GM23338 (cell line): Measurements from ENCODE around the gene CST11. TPM values are rescaled to one million over a fixed set of nuclear protein-coding genes. Genes with fewer than 3 reads are reported as not detected.

Source experiments
- ATAC-seq: fragments of 200-7000 bp; cut with Tn5 transposase; 3 replicates; pipeline ENCODE4 v1.9.1; 2020
- DNase-seq: peaks from one replicate; pipeline ENCODE4 v3.0.0-alpha.2; 2015; ENCODE audit warnings: low spot score
- H2AFZ ChIP-seq: fragments of 200-600 bp; sonication (generic); 2 replicates; pipeline ENCODE4 v1.8.0; 2016; ENCODE audit warnings: antibody characterized with exemption, mild to moderate bottlenecking, moderate library complexity
- H3F3A ChIP-seq: fragments of 200-600 bp; sonication (generic); replicated peaks from 2 replicates; pipeline ENCODE4 v1.8.0; 2017; ENCODE audit warnings: antibody characterized with exemption, mixed run types, low read depth
- H3K27ac ChIP-seq: fragments of 200-600 bp; sonication (generic); 2 replicates; pipeline ENCODE4 v1.6.1; 2016; ENCODE audit warnings: low read depth
- H3K27me3 ChIP-seq: fragments of 200-600 bp; sonication (generic); 2 replicates; pipeline ENCODE4 v1.8.0; 2016; ENCODE audit warnings: mild to moderate bottlenecking, mixed run types, moderate library complexity; ENCODE audit not compliant: insufficient read depth
- H3K36me3 ChIP-seq: fragments of 200-600 bp; sonication (generic); 2 replicates; pipeline ENCODE4 v1.8.0; 2016; ENCODE audit warnings: mild to moderate bottlenecking; ENCODE audit not compliant: insufficient read depth
- H3K4me1 ChIP-seq: fragments of 200-600 bp; sonication (generic); 2 replicates; pipeline ENCODE4 v1.8.0; 2016; ENCODE audit warnings: mild to moderate bottlenecking, moderate library complexity; ENCODE audit not compliant: insufficient read depth
- H3K4me2 ChIP-seq: fragments of 200-600 bp; sonication (generic); 2 replicates; pipeline ENCODE4 v1.7.1; 2017; ENCODE audit warnings: mixed run types
- H3K4me3 ChIP-seq: fragments of 200-600 bp; sonication (generic); 2 replicates; pipeline ENCODE4 v1.6.1; 2016; ENCODE audit warnings: mixed run types
- H3K79me2 ChIP-seq: fragments of 200-600 bp; sonication (generic); replicated peaks from 2 replicates; pipeline ENCODE4 v1.8.0; 2017; ENCODE audit warnings: mild to moderate bottlenecking; ENCODE audit not compliant: insufficient read depth
- H3K9me2 ChIP-seq: fragments of 200-600 bp; sonication (generic); 2 replicates; pipeline ENCODE4 v1.8.0; 2017; ENCODE audit not compliant: insufficient read depth
- H4K20me1 ChIP-seq: fragments of 200-600 bp; sonication (generic); replicated peaks from 2 replicates; pipeline ENCODE4 v1.8.0; 2017; ENCODE audit warnings: mild to moderate bottlenecking; ENCODE audit not compliant: insufficient read depth
- H3K27ac Mint-ChIP-seq: 2 replicates; pipeline ENCODE4 v1.8.0; 2020; ENCODE audit warnings: inconsistent platforms, mild to moderate bottlenecking, moderate library complexity, mixed read lengths
- H3K27me3 Mint-ChIP-seq: 3 replicates; pipeline ENCODE4 v1.8.0; 2022; ENCODE audit warnings: low read depth, mild to moderate bottlenecking, moderate library complexity, mixed read lengths, inconsistent platforms; ENCODE audit not compliant: insufficient read depth, poor library complexity
- H3K36me3 Mint-ChIP-seq: 3 replicates; pipeline ENCODE4 v1.8.0; 2021; ENCODE audit warnings: low read depth, mild to moderate bottlenecking, inconsistent platforms, moderate library complexity, mixed read lengths
- H3K4me1 Mint-ChIP-seq: 3 replicates; pipeline ENCODE4 v1.8.0; 2020; ENCODE audit warnings: mild to moderate bottlenecking, inconsistent platforms, mixed read lengths
- H3K4me3 Mint-ChIP-seq: 3 replicates; pipeline ENCODE4 v1.8.0; 2021; ENCODE audit warnings: moderate library complexity, mild to moderate bottlenecking, inconsistent platforms, mixed read lengths
- H3K9me3 Mint-ChIP-seq: 3 replicates; pipeline ENCODE4 v1.8.0; 2020; ENCODE audit warnings: moderate library complexity, mild to moderate bottlenecking, inconsistent platforms, mixed read lengths
- CREB1 ChIP-seq: fragments of 250-450 bp; sonication (Bioruptor Pico); IDR thresholded peaks from 2 replicates; pipeline ENCODE4 v1.5.0; 2020; ENCODE audit warnings: low read depth, mild to moderate bottlenecking, moderate library complexity
- EZH2 ChIP-seq: fragments of 200-600 bp; sonication (generic); IDR thresholded peaks from one replicate; pipeline ENCODE4 v1.8.0; 2017; ENCODE audit warnings: antibody characterized with exemption, mild to moderate bottlenecking, low read depth; ENCODE audit not compliant: unreplicated experiment
- EZH2phosphoT487 ChIP-seq: fragments of 200-600 bp; sonication (generic); IDR thresholded peaks from one replicate; pipeline ENCODE4 v1.8.1; 2018; ENCODE audit warnings: antibody characterized with exemption; ENCODE audit not compliant: unreplicated experiment
- JUNB ChIP-seq: IDR thresholded peaks from one replicate; pipeline ENCODE4 v1.6.1; 2016; ENCODE audit warnings: antibody characterized with exemption; ENCODE audit not compliant: unreplicated experiment
- NANOG ChIP-seq: IDR thresholded peaks from 2 replicates; pipeline ENCODE4 v1.6.1; 2016; ENCODE audit warnings: antibody characterized with exemption, borderline replicate concordance
- POLR2AphosphoS5 ChIP-seq: IDR thresholded peaks from 2 replicates; pipeline ENCODE4 v1.6.1; 2016; ENCODE audit warnings: antibody characterized with exemption, low read depth
- STAT1 ChIP-seq: IDR thresholded peaks from one replicate; pipeline ENCODE4 v1.6.1; 2016; ENCODE audit warnings: antibody characterized with exemption; ENCODE audit not compliant: unreplicated experiment
- ZNF114 ChIP-seq: fragments of 250-450 bp; sonication (Bioruptor Pico); IDR thresholded peaks from 2 replicates; pipeline ENCODE4 v1.5.0; 2020; ENCODE audit warnings: mild to moderate bottlenecking, moderate library complexity
- ZNF331 ChIP-seq: fragments of 250-450 bp; sonication (Bioruptor Pico); IDR thresholded peaks from 2 replicates; pipeline ENCODE4 v1.5.0; 2020; ENCODE audit warnings: low read depth, mild to moderate bottlenecking, moderate library complexity
- polyA plus RNA-seq: library from polyadenylated mRNA; unstranded; fragments of >200 nt; fragmentation: Nextera tagmentation; extraction: Ambion mirVana; gene quantifications from 2 replicates; pipeline ENCODE4 v1.2.1, GENCODE V29; 2016
- total RNA-seq: library from RNA; depleted of rRNA; stranded (reverse); fragments of >200 nt; shearing (Covaris generic); gene quantifications from 2 replicates; pipeline ENCODE4 v1.2.3, GENCODE V29; 2014
- TF ChIP-seq, protein P1 (sequence below): IDR thresholded peaks from 2 replicates; pipeline ENCODE4 v1.6.1; 2016; ENCODE audit warnings: antibody characterized with exemption
- TF ChIP-seq, protein P2 (sequence below): IDR thresholded peaks from one replicate; pipeline ENCODE4 v1.6.1; 2018; ENCODE audit warnings: antibody characterized with exemption; ENCODE audit not compliant: unreplicated experiment
- TF ChIP-seq, protein P3 (sequence below), 2 experiments: fragments of 200-600 bp in 1 of 2; sonication (generic) in 1 of 2; conservative IDR thresholded peaks; 2 replicates each; pipeline versions ENCODE4 v1.5.1 to v1.6.1; 2016 to 2017; ENCODE audit warnings: antibody characterized with exemption in 2 of 2, low read depth in 2 of 2, mild to moderate bottlenecking in 2 of 2, moderate library complexity in 1 of 2
- TF ChIP-seq, protein P4 (sequence below): fragments of 250-450 bp; sonication (Bioruptor Pico); IDR thresholded peaks from 2 replicates; pipeline ENCODE4 v1.5.0; 2020; ENCODE audit warnings: mild to moderate bottlenecking, moderate library complexity

The CST11 gene
- total and polyA plus RNA-seq, 2 experiments from 2014 or later, result not detected

DNA sequence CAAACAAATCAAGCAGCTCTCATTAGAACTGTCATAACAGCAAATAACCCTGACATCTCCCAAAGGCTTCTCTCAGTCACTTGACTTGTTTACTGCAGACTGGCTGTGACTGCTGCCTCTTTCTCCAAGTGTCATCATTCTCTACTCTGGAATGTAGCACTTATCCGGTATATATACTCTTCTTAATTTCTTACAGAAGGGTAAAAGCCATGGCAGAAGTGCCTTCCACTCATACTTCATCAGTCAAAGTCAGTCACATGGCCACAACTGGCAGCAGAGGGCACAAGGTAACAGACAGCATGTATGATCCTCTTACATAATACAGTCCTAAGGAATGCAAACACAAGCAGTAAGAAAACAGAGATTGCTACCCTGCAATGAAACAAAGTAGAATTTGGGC is 40.6 kb downstream of the CST11 start:
- peaks cover 13% of the 10 kb centered on the region; the same call in 2 of the 3 replicates for H3K4me1 Mint-ChIP-seq
- Histone ChIP-seq H4K20me1 (peaks cover 44% of the 10 kb centered on the region), H2AFZ (no peak overlapping the region)

More for the DNA sequence above, 40.6 kb downstream of the CST11 start:
- Histone ChIP-seq H3K4me1 (peaks cover 17% of the 10 kb centered on the region), H3K79me2 (peaks cover 100% of the 10 kb centered on the region), H3F3A (no peaks in the 10 kb centered on the region), H3K9me2 (no peaks in the 10 kb centered on the region), H3K4me2 (no peak overlapping the region), H3K4me3 (no peak overlapping the region), H3K36me3 (no peaks in the 10 kb centered on the region), H3K27me3 (no peaks in the 10 kb centered on the region), H3K27ac (no peak overlapping the region)
- no peak overlapping the region for H3K4me3 Mint-ChIP-seq
- H3K9me3 Mint-ChIP-seq, result no peaks in the 10 kb centered on the region
- DNase-seq (no peak), ATAC-seq (no peak)
- H3K27me3 Mint-ChIP-seq, result no peaks in the 10 kb centered on the region
- H3K36me3 Mint-ChIP-seq, result no peaks in the 10 kb centered on the region
- H3K27ac Mint-ChIP-seq, result no peak overlapping the region
- TF ChIP-seq, protein P1, sequence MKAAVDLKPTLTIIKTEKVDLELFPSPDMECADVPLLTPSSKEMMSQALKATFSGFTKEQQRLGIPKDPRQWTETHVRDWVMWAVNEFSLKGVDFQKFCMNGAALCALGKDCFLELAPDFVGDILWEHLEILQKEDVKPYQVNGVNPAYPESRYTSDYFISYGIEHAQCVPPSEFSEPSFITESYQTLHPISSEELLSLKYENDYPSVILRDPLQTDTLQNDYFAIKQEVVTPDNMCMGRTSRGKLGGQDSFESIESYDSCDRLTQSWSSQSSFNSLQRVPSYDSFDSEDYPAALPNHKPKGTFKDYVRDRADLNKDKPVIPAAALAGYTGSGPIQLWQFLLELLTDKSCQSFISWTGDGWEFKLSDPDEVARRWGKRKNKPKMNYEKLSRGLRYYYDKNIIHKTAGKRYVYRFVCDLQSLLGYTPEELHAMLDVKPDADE, result no peak
- TF ChIP-seq EZH2phosphoT487 (no peak), POLR2AphosphoS5 (no peak), STAT1 (no peak), NANOG (no peak), JUNB (no peak), ZNF331 (CRISPR knock-in tag) (no peak), EZH2 (no peak), ZNF114 (CRISPR knock-in tag) (no peak), CREB1 (CRISPR knock-in tag) (no peak)
- TF ChIP-seq, protein P2, sequence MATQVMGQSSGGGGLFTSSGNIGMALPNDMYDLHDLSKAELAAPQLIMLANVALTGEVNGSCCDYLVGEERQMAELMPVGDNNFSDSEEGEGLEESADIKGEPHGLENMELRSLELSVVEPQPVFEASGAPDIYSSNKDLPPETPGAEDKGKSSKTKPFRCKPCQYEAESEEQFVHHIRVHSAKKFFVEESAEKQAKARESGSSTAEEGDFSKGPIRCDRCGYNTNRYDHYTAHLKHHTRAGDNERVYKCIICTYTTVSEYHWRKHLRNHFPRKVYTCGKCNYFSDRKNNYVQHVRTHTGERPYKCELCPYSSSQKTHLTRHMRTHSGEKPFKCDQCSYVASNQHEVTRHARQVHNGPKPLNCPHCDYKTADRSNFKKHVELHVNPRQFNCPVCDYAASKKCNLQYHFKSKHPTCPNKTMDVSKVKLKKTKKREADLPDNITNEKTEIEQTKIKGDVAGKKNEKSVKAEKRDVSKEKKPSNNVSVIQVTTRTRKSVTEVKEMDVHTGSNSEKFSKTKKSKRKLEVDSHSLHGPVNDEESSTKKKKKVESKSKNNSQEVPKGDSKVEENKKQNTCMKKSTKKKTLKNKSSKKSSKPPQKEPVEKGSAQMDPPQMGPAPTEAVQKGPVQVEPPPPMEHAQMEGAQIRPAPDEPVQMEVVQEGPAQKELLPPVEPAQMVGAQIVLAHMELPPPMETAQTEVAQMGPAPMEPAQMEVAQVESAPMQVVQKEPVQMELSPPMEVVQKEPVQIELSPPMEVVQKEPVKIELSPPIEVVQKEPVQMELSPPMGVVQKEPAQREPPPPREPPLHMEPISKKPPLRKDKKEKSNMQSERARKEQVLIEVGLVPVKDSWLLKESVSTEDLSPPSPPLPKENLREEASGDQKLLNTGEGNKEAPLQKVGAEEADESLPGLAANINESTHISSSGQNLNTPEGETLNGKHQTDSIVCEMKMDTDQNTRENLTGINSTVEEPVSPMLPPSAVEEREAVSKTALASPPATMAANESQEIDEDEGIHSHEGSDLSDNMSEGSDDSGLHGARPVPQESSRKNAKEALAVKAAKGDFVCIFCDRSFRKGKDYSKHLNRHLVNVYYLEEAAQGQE, result no peak
- TF ChIP-seq, protein P3, sequence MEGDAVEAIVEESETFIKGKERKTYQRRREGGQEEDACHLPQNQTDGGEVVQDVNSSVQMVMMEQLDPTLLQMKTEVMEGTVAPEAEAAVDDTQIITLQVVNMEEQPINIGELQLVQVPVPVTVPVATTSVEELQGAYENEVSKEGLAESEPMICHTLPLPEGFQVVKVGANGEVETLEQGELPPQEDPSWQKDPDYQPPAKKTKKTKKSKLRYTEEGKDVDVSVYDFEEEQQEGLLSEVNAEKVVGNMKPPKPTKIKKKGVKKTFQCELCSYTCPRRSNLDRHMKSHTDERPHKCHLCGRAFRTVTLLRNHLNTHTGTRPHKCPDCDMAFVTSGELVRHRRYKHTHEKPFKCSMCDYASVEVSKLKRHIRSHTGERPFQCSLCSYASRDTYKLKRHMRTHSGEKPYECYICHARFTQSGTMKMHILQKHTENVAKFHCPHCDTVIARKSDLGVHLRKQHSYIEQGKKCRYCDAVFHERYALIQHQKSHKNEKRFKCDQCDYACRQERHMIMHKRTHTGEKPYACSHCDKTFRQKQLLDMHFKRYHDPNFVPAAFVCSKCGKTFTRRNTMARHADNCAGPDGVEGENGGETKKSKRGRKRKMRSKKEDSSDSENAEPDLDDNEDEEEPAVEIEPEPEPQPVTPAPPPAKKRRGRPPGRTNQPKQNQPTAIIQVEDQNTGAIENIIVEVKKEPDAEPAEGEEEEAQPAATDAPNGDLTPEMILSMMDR (conservative IDR thresholded peaks at IDR 0.05; ENCODE audit: low read depth in 2 of 2), result no peak
- TF ChIP-seq, protein P4, sequence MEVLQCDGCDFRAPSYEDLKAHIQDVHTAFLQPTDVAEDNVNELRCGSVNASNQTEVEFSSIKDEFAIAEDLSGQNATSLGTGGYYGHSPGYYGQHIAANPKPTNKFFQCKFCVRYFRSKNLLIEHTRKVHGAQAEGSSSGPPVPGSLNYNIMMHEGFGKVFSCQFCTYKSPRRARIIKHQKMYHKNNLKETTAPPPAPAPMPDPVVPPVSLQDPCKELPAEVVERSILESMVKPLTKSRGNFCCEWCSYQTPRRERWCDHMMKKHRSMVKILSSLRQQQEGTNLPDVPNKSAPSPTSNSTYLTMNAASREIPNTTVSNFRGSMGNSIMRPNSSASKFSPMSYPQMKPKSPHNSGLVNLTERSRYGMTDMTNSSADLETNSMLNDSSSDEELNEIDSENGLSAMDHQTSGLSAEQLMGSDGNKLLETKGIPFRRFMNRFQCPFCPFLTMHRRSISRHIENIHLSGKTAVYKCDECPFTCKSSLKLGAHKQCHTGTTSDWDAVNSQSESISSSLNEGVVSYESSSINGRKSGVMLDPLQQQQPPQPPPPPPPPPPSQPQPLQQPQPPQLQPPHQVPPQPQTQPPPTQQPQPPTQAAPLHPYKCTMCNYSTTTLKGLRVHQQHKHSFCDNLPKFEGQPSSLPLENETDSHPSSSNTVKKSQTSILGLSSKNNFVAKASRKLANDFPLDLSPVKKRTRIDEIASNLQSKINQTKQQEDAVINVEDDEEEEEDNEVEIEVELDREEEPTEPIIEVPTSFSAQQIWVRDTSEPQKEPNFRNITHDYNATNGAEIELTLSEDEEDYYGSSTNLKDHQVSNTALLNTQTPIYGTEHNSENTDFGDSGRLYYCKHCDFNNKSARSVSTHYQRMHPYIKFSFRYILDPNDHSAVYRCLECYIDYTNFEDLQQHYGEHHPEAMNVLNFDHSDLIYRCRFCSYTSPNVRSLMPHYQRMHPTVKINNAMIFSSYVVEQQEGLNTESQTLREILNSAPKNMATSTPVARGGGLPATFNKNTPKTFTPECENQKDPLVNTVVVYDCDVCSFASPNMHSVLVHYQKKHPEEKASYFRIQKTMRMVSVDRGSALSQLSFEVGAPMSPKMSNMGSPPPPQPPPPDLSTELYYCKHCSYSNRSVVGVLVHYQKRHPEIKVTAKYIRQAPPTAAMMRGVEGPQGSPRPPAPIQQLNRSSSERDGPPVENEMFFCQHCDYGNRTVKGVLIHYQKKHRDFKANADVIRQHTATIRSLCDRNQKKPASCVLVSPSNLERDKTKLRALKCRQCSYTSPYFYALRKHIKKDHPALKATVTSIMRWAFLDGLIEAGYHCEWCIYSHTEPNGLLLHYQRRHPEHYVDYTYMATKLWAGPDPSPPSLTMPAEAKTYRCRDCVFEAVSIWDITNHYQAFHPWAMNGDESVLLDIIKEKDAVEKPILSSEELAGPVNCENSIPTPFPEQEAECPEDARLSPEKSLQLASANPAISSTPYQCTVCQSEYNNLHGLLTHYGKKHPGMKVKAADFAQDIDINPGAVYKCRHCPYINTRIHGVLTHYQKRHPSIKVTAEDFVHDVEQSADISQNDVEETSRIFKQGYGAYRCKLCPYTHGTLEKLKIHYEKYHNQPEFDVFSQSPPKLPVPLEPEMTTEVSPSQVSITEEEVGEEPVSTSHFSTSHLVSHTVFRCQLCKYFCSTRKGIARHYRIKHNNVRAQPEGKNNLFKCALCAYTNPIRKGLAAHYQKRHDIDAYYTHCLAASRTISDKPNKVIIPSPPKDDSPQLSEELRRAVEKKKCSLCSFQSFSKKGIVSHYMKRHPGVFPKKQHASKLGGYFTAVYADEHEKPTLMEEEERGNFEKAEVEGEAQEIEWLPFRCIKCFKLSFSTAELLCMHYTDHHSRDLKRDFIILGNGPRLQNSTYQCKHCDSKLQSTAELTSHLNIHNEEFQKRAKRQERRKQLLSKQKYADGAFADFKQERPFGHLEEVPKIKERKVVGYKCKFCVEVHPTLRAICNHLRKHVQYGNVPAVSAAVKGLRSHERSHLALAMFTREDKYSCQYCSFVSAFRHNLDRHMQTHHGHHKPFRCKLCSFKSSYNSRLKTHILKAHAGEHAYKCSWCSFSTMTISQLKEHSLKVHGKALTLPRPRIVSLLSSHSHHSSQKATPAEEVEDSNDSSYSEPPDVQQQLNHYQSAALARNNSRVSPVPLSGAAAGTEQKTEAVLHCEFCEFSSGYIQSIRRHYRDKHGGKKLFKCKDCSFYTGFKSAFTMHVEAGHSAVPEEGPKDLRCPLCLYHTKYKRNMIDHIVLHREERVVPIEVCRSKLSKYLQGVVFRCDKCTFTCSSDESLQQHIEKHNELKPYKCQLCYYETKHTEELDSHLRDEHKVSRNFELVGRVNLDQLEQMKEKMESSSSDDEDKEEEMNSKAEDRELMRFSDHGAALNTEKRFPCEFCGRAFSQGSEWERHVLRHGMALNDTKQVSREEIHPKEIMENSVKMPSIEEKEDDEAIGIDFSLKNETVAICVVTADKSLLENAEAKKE (CRISPR knock-in tag), result no peak
